ENCODE results near the gene CIART. TPM values are rescaled to one million over a fixed set of nuclear protein-coding genes. Genes with fewer than 3 reads are reported as not detected.
"Not testable (repeated sequence)": the region's sequence is repeated elsewhere in the genome, so short reads cannot be mapped to it uniquely, and the experiment has no call there.

CIART gene
- total RNA-seq, 1 experiment from 2014 or later = not detected

- Histone ChIP-seq H3K27me3 (no peaks in the 10 kb centered on the region), H3K27ac (no peak overlapping the region), H3K4me1 (peaks cover 17% of the 10 kb centered on the region), H3K9me3 (replicated peaks) (no peaks in the 10 kb centered on the region), H3K36me3 (peaks cover 8% of the 10 kb centered on the region), H3K4me3 (no peak overlapping the region)
- DNase-seq = no peak
Observed at GRCh38 chr1:150311762-150312161, 29.4 kb downstream of the CIART start.

- H3K36me3 ChIP-seq; H3K27ac ChIP-seq; DNase-seq; H3K9me3 ChIP-seq (replicated peaks); H3K4me3 ChIP-seq; H3K27me3 ChIP-seq: not testable (repeated sequence)
- H3K4me1 ChIP-seq = peaks cover 13% of the 10 kb centered on the region
Observed at GRCh38 chr1:150314691-150315090, 32.3 kb downstream of the CIART start.

GRCh38 chr1:150320667-150320978, 38.3 kb downstream of the CIART start:
- Histone ChIP-seq H3K27ac (peak overlapping the region; percentile 94), H3K27me3 (no peaks in the 10 kb centered on the region), H3K4me3 (peak overlapping the region; percentile 91), H3K9me3 (replicated peaks) (no peaks in the 10 kb centered on the region), H3K36me3 (peaks cover 11% of the 10 kb centered on the region), H3K4me1 (no peaks in the 10 kb centered on the region)
- no peak for DNase-seq

DNA sequence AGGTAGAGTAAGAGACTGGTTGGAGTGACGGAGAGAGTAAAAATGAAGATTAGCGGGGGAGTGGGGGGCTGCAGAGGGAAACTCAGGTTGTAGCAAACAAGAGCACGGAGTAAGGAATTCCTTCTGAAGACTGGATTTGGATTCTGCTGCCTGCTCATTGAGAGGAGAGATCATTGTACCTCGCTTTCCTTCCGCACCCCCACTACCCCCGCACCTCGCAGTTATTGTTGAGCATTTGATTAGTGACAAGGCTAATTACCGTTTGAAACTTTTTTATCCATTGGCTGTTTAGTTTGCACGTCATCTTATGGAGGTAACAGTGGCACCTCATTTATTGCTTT, 39.4 kb downstream of the CIART start:
- H3K27me3 ChIP-seq = no peaks in the 10 kb centered on the region
- peak overlapping the region; percentile 91 for H3K4me3 ChIP-seq
- no peak for DNase-seq
- H3K27ac ChIP-seq = peak overlapping the region; percentile 94
- no peaks in the 10 kb centered on the region for H3K9me3 ChIP-seq (replicated peaks)
- peaks cover 23% of the 10 kb centered on the region for H3K36me3 ChIP-seq
- H3K4me1 ChIP-seq = no peaks in the 10 kb centered on the region

DNA sequence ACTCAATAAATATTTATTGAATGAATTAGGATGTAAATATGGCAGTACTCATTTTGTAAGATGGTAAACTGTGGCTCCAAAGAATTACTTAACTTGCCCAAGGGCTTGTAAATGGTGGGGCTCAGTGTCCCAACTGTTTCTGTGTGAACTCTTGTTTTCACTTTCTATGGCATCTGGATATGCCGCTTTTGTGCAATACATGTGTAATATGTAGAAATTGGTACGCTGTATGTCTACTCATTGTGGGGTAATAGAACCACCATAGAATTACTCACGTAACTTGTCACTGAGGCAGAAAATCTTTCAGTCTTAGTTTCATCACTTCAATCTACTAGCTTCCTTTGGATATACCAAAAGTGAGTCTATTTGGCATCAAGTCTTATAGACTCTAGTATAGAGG, 40.0 kb downstream of the CIART start:
- H3K4me3 ChIP-seq = peak overlapping the region; percentile 91
- no peaks in the 10 kb centered on the region for H3K9me3 ChIP-seq (replicated peaks)
- peaks cover 27% of the 10 kb centered on the region for H3K36me3 ChIP-seq
- H3K4me1 ChIP-seq = no peaks in the 10 kb centered on the region
- no peak for DNase-seq
- H3K27ac ChIP-seq = peak overlapping the region; percentile 94
- H3K27me3 ChIP-seq = no peaks in the 10 kb centered on the region

DNA sequence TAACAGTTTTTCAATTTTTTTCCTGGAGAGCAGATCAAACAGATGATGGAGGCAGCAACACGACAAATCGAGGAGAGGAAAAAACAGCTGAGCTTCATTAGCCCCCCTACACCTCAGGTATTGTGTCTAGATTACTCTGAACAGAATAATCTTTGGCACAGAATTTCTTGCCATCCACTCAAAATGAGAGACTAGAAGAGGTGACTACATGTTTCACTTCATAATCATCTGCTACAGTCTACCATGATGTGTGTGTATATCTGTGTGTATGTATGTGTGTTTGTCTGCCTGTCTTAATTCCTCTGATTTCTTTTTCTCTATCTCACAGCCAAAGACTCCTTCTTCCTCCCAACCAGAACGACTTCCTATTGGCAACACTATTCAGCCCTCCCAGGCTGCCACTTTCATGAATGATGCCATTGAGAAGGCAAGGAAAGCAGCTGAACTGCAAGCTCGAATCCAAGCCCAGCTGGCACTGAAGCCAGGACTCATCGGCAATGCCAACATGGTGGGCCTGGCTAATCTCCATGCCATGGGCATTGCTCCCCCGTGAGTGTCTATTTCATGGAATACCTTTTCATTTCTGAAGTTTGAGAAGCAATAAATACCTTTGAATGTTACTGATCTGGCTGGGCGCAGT, 50.4 kb downstream of the CIART start:
- no peaks in the 10 kb centered on the region for H3K4me1 ChIP-seq
- no peak overlapping the region for H3K4me3 ChIP-seq
- peaks cover 82% of the 10 kb centered on the region for H3K36me3 ChIP-seq
- H3K27me3 ChIP-seq = no peaks in the 10 kb centered on the region
- no peak overlapping the region for H3K27ac ChIP-seq
- H3K9me3 ChIP-seq (replicated peaks) = no peaks in the 10 kb centered on the region
- DNase-seq = no peak

Other genes with a start within 250 kb of the CIART start
- gene VPS45, start 214.8 kb upstream of the CIART start, total RNA-seq (2014; rRNA removed; shearing (Covaris generic)) = 41.5 and 49.5 TPM in 2 replicates
- 50.0 and 54.4 TPM in 2 replicates for gene PLEKHO1, start 132.6 kb upstream of the CIART start, total RNA-seq (2014; rRNA removed; shearing (Covaris generic))
- 85.9 and 92.1 TPM in 2 replicates for gene ANP32E, start 46.4 kb upstream of the CIART start, total RNA-seq (2014; rRNA removed; shearing (Covaris generic))
- 3.9 and 4.7 TPM in 2 replicates for gene CA14, start 24.8 kb upstream of the CIART start, total RNA-seq (2014; rRNA removed; shearing (Covaris generic))
- 93.6 and 95.6 TPM in 2 replicates for gene APH1A, start 13.5 kb upstream of the CIART start, total RNA-seq (2014; rRNA removed; shearing (Covaris generic))
- 1.3 and 2.0 TPM in 2 replicates for gene C1orf54, start 9.8 kb upstream of the CIART start, total RNA-seq (2014; rRNA removed; shearing (Covaris generic))
- 47.8 and 53.0 TPM in 2 replicates for gene MRPS21, start 11.3 kb downstream of the CIART start, total RNA-seq (2014; rRNA removed; shearing (Covaris generic))
- 75.4 and 88.7 TPM in 2 replicates for gene PRPF3, start 39.0 kb downstream of the CIART start, total RNA-seq (2014; rRNA removed; shearing (Covaris generic))
- 14.6 and 15.5 TPM in 2 replicates for gene RPRD2, start 81.6 kb downstream of the CIART start, total RNA-seq (2014; rRNA removed; shearing (Covaris generic))
- gene TARS2, start 204.9 kb downstream of the CIART start, total RNA-seq (2014; rRNA removed; shearing (Covaris generic)) = 24.0 and 26.3 TPM in 2 replicates
- gene ECM1, start 225.6 kb downstream of the CIART start, total RNA-seq (2014; rRNA removed; shearing (Covaris generic)) = 5.0 TPM in 2 replicates
- gene FALEC, start 233.2 kb downstream of the CIART start, total RNA-seq (2014; rRNA removed; shearing (Covaris generic)) = 0.28 TPM in 1 of 2 replicates, not detected in the other